ENCODE data around the gene SH3RF3. TPM values are rescaled to one million over a fixed set of nuclear protein-coding genes. Genes with fewer than 3 reads are reported as not detected.

Gene SH3RF3
- total RNA-seq, 6 donors from 2014 or later, result 4.1 to 21.0 (median 8.0) TPM

DNA sequence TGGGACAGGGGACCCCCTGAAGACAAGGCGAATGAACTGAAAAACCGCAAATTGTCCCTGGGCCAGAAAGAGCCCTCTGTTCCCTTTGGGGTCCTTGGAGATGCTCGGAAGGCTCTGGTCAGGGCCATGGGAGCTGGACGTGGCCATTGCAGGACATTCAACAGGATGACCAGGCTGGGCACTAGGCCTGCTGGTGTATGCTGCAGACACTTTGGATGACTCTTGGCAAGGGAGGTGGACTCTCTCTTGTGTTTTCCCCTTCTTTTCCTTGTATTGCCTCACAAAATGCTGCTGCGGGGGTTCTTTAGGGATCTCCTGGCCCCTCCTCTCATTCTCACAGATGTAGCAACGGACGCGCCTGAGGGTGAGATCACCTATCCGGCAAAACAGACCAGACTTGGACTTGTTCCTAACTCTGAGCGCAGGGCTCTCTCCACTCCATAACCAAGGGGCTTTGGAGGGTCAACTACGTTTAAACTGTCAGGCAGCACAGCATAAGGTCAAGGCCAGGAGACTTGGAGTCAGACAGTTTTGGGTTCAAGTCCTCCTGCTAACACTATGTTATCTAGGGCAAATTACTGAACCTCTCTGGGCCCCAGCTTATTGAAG, 41.8 kb upstream of the SH3RF3 start:
- H3K27ac ChIP-seq, result no peak overlapping the region
- H3K36me3 ChIP-seq, result no peaks in the 10 kb centered on the region
- WGBS, 2 donors, result 91 to 97% methylated on average over 9 to 11 of the region's 11 CpGs
- no peak for DNase-seq
- no peaks in the 10 kb centered on the region for H3K9me3 ChIP-seq
- no peaks in the 10 kb centered on the region for H3K27me3 ChIP-seq
- TF ChIP-seq EP300 (IDR thresholded peaks at IDR 0.05) (no peak), POLR2A (IDR thresholded peaks at IDR 0.05) (no peak), POLR2AphosphoS5 (IDR thresholded peaks at IDR 0.05) (no peak)
- TF ChIP-seq, protein P1, sequence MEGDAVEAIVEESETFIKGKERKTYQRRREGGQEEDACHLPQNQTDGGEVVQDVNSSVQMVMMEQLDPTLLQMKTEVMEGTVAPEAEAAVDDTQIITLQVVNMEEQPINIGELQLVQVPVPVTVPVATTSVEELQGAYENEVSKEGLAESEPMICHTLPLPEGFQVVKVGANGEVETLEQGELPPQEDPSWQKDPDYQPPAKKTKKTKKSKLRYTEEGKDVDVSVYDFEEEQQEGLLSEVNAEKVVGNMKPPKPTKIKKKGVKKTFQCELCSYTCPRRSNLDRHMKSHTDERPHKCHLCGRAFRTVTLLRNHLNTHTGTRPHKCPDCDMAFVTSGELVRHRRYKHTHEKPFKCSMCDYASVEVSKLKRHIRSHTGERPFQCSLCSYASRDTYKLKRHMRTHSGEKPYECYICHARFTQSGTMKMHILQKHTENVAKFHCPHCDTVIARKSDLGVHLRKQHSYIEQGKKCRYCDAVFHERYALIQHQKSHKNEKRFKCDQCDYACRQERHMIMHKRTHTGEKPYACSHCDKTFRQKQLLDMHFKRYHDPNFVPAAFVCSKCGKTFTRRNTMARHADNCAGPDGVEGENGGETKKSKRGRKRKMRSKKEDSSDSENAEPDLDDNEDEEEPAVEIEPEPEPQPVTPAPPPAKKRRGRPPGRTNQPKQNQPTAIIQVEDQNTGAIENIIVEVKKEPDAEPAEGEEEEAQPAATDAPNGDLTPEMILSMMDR (IDR thresholded peaks at IDR 0.05), result no peak
- no peaks in the 10 kb centered on the region for H3K4me1 ChIP-seq
- ATAC-seq (ENCODE audit: low FRiP score in 2 of 2), result peak in 1 of 2 donors; percentile 16
- no peak overlapping the region for H3K4me3 ChIP-seq

DNA sequence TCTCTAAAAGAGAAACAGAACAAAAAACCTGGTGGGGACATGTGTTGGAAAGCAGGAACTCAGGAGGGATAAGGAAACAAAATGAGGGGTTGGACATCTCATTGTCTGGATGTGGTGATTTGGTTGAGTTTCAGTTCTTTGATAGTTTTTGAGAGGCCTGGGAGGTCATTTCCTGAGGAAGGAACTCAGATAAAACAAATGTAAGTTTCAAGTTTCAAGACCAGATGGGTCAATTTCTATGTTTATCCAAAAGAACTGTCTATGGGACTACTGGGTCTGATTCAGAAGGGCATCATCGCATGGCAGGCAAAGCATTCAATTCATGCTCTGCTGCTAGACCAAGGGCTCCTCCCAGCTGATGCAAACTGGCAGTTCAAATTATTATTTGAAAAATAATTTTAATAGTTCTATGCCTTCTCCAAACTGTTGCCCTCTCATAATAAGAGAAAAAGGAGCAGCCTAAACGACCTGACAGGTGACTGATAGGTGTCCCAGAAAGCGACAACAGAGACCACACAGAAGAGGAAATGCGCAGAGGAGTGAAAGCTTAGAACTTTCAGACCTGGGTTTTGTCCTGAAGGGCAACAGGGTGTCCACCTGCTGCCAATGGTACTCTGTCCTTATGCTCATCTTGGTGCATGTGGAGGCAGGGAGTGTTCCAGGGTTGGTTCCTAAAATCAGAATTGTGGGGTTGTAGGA, 39.3 kb upstream of the SH3RF3 start:
- no peak for DNase-seq
- Histone ChIP-seq H3K36me3 (no peaks in the 10 kb centered on the region), H3K27ac (no peak overlapping the region), H3K4me1 (no peaks in the 10 kb centered on the region), H3K27me3 (no peaks in the 10 kb centered on the region), H3K4me3 (no peak overlapping the region), H3K9me3 (peaks cover 0 to 9% (median 0%) of the 10 kb centered on the region in 4 donors)
- no peak for ATAC-seq (ENCODE audit: low FRiP score in 2 of 2)
- no peak for TF ChIP-seq EP300 (IDR thresholded peaks at IDR 0.05)
- no peak for TF ChIP-seq POLR2A (IDR thresholded peaks at IDR 0.05)
- TF ChIP-seq, protein P1 (IDR thresholded peaks at IDR 0.05), result no peak
- TF ChIP-seq POLR2AphosphoS5 (IDR thresholded peaks at IDR 0.05), result no peak
- WGBS, 2 donors, result 81 to 84% methylated on average over 4 of the region's 4 CpGs

DNA sequence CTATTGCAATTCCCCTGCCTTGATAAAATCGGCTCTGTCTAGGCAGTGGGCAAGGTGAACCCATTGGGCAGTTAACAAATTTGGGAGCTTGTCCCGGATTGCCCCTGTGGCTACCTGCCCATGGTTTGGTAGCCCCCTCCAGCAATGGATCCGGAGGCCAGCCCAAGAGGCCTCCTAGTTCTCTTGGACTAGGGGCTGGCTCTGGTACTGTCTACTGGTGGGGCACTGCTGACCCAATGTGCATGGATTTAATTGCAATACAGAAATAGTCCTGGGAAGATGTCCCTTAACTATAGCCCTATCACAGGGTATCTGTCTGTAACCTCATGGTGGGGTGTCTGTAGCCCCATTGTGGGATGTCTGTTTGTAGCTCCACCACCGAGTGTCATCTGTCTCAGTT, 37.5 kb upstream of the SH3RF3 start:
- Histone ChIP-seq H3K4me3 (no peak overlapping the region), H3K4me1 (no peaks in the 10 kb centered on the region), H3K27me3 (no peaks in the 10 kb centered on the region), H3K27ac (no peak overlapping the region), H3K36me3 (no peaks in the 10 kb centered on the region), H3K9me3 (peaks cover 0 to 9% (median 0%) of the 10 kb centered on the region in 4 donors)
- TF ChIP-seq EP300 (IDR thresholded peaks at IDR 0.05) (no peak), POLR2A (IDR thresholded peaks at IDR 0.05) (no peak), POLR2AphosphoS5 (IDR thresholded peaks at IDR 0.05) (no peak)
- TF ChIP-seq, protein P1 (IDR thresholded peaks at IDR 0.05), result no peak
- DNase-seq (no peak), ATAC-seq (ENCODE audit: low FRiP score in 2 of 2) (no peak)
- 92 to 94% methylated on average over 2 to 4 of the region's 4 CpGs for WGBS, 2 donors

DNA sequence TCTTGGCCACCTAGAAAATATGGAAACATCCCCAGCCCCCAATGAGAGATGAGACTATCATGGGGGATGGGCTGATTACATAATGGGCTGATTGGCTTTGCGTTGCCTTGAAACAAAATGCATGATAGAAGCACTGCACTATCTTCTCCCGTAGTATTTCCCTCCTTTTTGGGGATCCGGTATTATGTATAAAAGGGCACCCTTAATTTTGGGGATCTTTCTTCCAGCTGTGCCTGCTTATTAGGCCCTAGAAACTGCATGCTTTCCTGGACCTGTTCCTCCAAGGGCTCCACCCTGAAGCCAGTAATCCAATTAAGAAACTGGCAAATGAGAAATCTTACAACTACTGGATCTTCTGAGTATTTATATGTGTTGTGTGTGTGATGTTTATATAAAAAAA, 34.9 kb upstream of the SH3RF3 start:
- DNase-seq (no peak), ATAC-seq (ENCODE audit: low FRiP score in 2 of 2) (no peak)
- TF ChIP-seq POLR2AphosphoS5 (IDR thresholded peaks at IDR 0.05), result no peak
- no peak for TF ChIP-seq EP300 (IDR thresholded peaks at IDR 0.05)
- TF ChIP-seq, protein P1 (IDR thresholded peaks at IDR 0.05), result no peak
- TF ChIP-seq POLR2A (IDR thresholded peaks at IDR 0.05), result no peak
- Histone ChIP-seq H3K4me3 (no peak overlapping the region), H3K27ac (no peak overlapping the region), H3K27me3 (no peaks in the 10 kb centered on the region), H3K4me1 (peaks cover 0 to 8% (median 5%) of the 10 kb centered on the region in 4 donors), H3K9me3 (peaks cover 0 to 9% (median 0%) of the 10 kb centered on the region in 4 donors), H3K36me3 (no peaks in the 10 kb centered on the region)
- WGBS, 2 donors, result 92 to 97% methylated on average over 3 of the region's 3 CpGs

All from upper lobe of left lung (tissue), 6 donors.